ENCODE measurements around the gene MAPK4.

Gene MAPK4

GRCh38 chr18:50751947-50752346, 192.1 kb downstream of the MAPK4 start:
- Histone ChIP-seq H3K27me3 (ENCODE audit: insufficient read depth, insufficient read length) (no peaks in the 10 kb centered on the region), H3K36me3 (ENCODE audit: insufficient read depth, insufficient read length, low read length) (no peaks in the 10 kb centered on the region), H3K9me3 (ENCODE audit: insufficient read depth, low read length) (peaks cover 16% of the 10 kb centered on the region; the same call in 1 of the 2 replicates), H3K9ac (ENCODE audit: insufficient read length, low read depth) (no peak overlapping the region), H3K4me3 (ENCODE audit: insufficient read length, low read depth) (no peak overlapping the region), H3K4me1 (ENCODE audit: insufficient read depth, insufficient read length) (peaks cover 7% of the 10 kb centered on the region)
- DNase-seq (ENCODE audit: low read depth, low spot score): no peak
- no peak for TF ChIP-seq ZNF274 (IDR thresholded peaks at IDR 0.05; ENCODE audit: low read depth, low read length)
- TF ChIP-seq SUZ12 (IDR thresholded peaks at IDR 0.05; ENCODE audit: extremely low read depth, insufficient read depth, insufficient read length): no peak
- TF ChIP-seq YY1 (IDR thresholded peaks at IDR 0.05; ENCODE audit: insufficient read depth, insufficient read length): no peak

- no peak for DNase-seq (ENCODE audit: low read depth, low spot score)
- 0 out of 2 replicates have a peak, but pooled peaks cover 7% of the 10 kb centered on the region for H3K9me3 ChIP-seq (ENCODE audit: insufficient read depth, low read length)
- no peaks in the 10 kb centered on the region for H3K36me3 ChIP-seq (ENCODE audit: insufficient read depth, insufficient read length, low read length)
- no peak for TF ChIP-seq YY1 (IDR thresholded peaks at IDR 0.05; ENCODE audit: insufficient read depth, insufficient read length)
- H3K9ac ChIP-seq (ENCODE audit: insufficient read length, low read depth): no peak overlapping the region
- H3K27me3 ChIP-seq (ENCODE audit: insufficient read depth, insufficient read length): no peaks in the 10 kb centered on the region
- H3K4me3 ChIP-seq (ENCODE audit: insufficient read length, low read depth): no peak overlapping the region
- peaks cover 7% of the 10 kb centered on the region for H3K4me1 ChIP-seq (ENCODE audit: insufficient read depth, insufficient read length)
These were observed 193.4 kb downstream of the MAPK4 start for GRCh38 chr18:50753311-50753710.

GRCh38 chr18:50754297-50754696, 194.4 kb downstream of the MAPK4 start:
- Histone ChIP-seq H3K9ac (ENCODE audit: insufficient read length, low read depth) (no peak overlapping the region), H3K4me3 (ENCODE audit: insufficient read length, low read depth) (no peak overlapping the region), H3K9me3 (ENCODE audit: insufficient read depth, low read length) (0 out of 2 replicates have a peak, but pooled peaks cover 7% of the 10 kb centered on the region), H3K4me1 (ENCODE audit: insufficient read depth, insufficient read length) (peaks cover 4% of the 10 kb centered on the region), H3K27me3 (ENCODE audit: insufficient read depth, insufficient read length) (no peaks in the 10 kb centered on the region), H3K36me3 (ENCODE audit: insufficient read depth, insufficient read length, low read length) (no peaks in the 10 kb centered on the region)
- TF ChIP-seq YY1 (IDR thresholded peaks at IDR 0.05; ENCODE audit: insufficient read depth, insufficient read length) (no peak), SUZ12 (IDR thresholded peaks at IDR 0.05; ENCODE audit: extremely low read depth, insufficient read depth, insufficient read length) (no peak), ZNF274 (IDR thresholded peaks at IDR 0.05; ENCODE audit: low read depth, low read length) (no peak)
- no peak for DNase-seq (ENCODE audit: low read depth, low spot score)

GRCh38 chr18:50757358-50757757, 197.5 kb downstream of the MAPK4 start:
- Histone ChIP-seq H3K9me3 (ENCODE audit: insufficient read depth, low read length) (0 out of 2 replicates have a peak, but pooled peaks cover 7% of the 10 kb centered on the region), H3K4me1 (ENCODE audit: insufficient read depth, insufficient read length) (no peaks in the 10 kb centered on the region), H3K36me3 (ENCODE audit: insufficient read depth, insufficient read length, low read length) (no peaks in the 10 kb centered on the region), H3K9ac (ENCODE audit: insufficient read length, low read depth) (no peak overlapping the region), H3K4me3 (ENCODE audit: insufficient read length, low read depth) (no peak overlapping the region), H3K27me3 (ENCODE audit: insufficient read depth, insufficient read length) (no peaks in the 10 kb centered on the region)
- TF ChIP-seq ZNF274 (IDR thresholded peaks at IDR 0.05; ENCODE audit: low read depth, low read length) (no peak), YY1 (IDR thresholded peaks at IDR 0.05; ENCODE audit: insufficient read depth, insufficient read length) (no peak), SUZ12 (IDR thresholded peaks at IDR 0.05; ENCODE audit: extremely low read depth, insufficient read depth, insufficient read length) (no peak)
- no peak for DNase-seq (ENCODE audit: low read depth, low spot score)

GRCh38 chr18:50769463-50769862, 209.6 kb downstream of the MAPK4 start:
- TF ChIP-seq ZNF274 (IDR thresholded peaks at IDR 0.05; ENCODE audit: low read depth, low read length) (no peak), YY1 (IDR thresholded peaks at IDR 0.05; ENCODE audit: insufficient read depth, insufficient read length) (no peak), SUZ12 (IDR thresholded peaks at IDR 0.05; ENCODE audit: extremely low read depth, insufficient read depth, insufficient read length) (no peak)
- Histone ChIP-seq H3K9ac (ENCODE audit: insufficient read length, low read depth) (no peak overlapping the region), H3K36me3 (ENCODE audit: insufficient read depth, insufficient read length, low read length) (no peaks in the 10 kb centered on the region), H3K4me3 (ENCODE audit: insufficient read length, low read depth) (no peak overlapping the region), H3K4me1 (ENCODE audit: insufficient read depth, insufficient read length) (no peaks in the 10 kb centered on the region), H3K9me3 (ENCODE audit: insufficient read depth, low read length) (peaks cover 46% of the 10 kb centered on the region), H3K27me3 (ENCODE audit: insufficient read depth, insufficient read length) (no peaks in the 10 kb centered on the region)
- DNase-seq (ENCODE audit: low read depth, low spot score): no peak

- H3K9ac ChIP-seq (ENCODE audit: insufficient read length, low read depth): peak overlapping the region; percentile 92
- H3K36me3 ChIP-seq (ENCODE audit: insufficient read depth, insufficient read length, low read length): no peaks in the 10 kb centered on the region
- peaks cover 4% of the 10 kb centered on the region for H3K9me3 ChIP-seq (ENCODE audit: insufficient read depth, low read length)
- H3K4me1 ChIP-seq (ENCODE audit: insufficient read depth, insufficient read length): no peaks in the 10 kb centered on the region
- no peak for DNase-seq (ENCODE audit: low read depth, low spot score)
- no peak for TF ChIP-seq YY1 (IDR thresholded peaks at IDR 0.05; ENCODE audit: insufficient read depth, insufficient read length)
- no peak for TF ChIP-seq ZNF274 (IDR thresholded peaks at IDR 0.05; ENCODE audit: low read depth, low read length)
- TF ChIP-seq SUZ12 (IDR thresholded peaks at IDR 0.05; ENCODE audit: extremely low read depth, insufficient read depth, insufficient read length): no peak
- no peaks in the 10 kb centered on the region for H3K27me3 ChIP-seq (ENCODE audit: insufficient read depth, insufficient read length)
- peak overlapping the region; percentile 71 for H3K4me3 ChIP-seq (ENCODE audit: insufficient read length, low read depth)
These were observed 215.3 kb downstream of the MAPK4 start for GRCh38 chr18:50775207-50775606.

- peak overlapping the region; percentile 92 for H3K9ac ChIP-seq (ENCODE audit: insufficient read length, low read depth)
- no peaks in the 10 kb centered on the region for H3K4me1 ChIP-seq (ENCODE audit: insufficient read depth, insufficient read length)
- TF ChIP-seq ZNF274 (IDR thresholded peaks at IDR 0.05; ENCODE audit: low read depth, low read length) (no peak), YY1 (IDR thresholded peaks at IDR 0.05; ENCODE audit: insufficient read depth, insufficient read length) (no peak), SUZ12 (IDR thresholded peaks at IDR 0.05; ENCODE audit: extremely low read depth, insufficient read depth, insufficient read length) (no peak)
These were observed 215.8 kb downstream of the MAPK4 start for GRCh38 chr18:50775726-50776125.

More at GRCh38 chr18:50775726-50776125, 215.8 kb downstream of the MAPK4 start:
- DNase-seq (ENCODE audit: low read depth, low spot score): no peak
- Histone ChIP-seq H3K9me3 (ENCODE audit: insufficient read depth, low read length) (no peaks in the 10 kb centered on the region), H3K4me3 (ENCODE audit: insufficient read length, low read depth) (peak overlapping the region; percentile 71), H3K36me3 (ENCODE audit: insufficient read depth, insufficient read length, low read length) (no peaks in the 10 kb centered on the region), H3K27me3 (ENCODE audit: insufficient read depth, insufficient read length) (no peaks in the 10 kb centered on the region)

Data from NT2/D1 (cell line).